Activated naive CD4-positive, alpha-beta T cell treated with anti-CD3 and anti-CD28 coated beads, Interleukin-2, amount 50 U/mL, for 24 hours (primary cell): ENCODE results near the gene FLAD1.
A peak's percentile ranks its signal among the peaks of the same experiment; 100 is the strongest.
"Not testable (repeated sequence)": the region's sequence is repeated elsewhere in the genome, so short reads cannot be mapped to it uniquely, and the experiment has no call there.

Experiments
- H3K27ac Mint-ChIP-seq: one replicate; pipeline ENCODE4 v1.8.0; 2021; ENCODE audit warnings: mild to moderate bottlenecking, mixed read lengths
- H3K27me3 Mint-ChIP-seq: one replicate; pipeline ENCODE4 v1.8.0; 2021; ENCODE audit warnings: mixed read lengths
- H3K36me3 Mint-ChIP-seq: one replicate; pipeline ENCODE4 v1.8.0; 2021; ENCODE audit warnings: mixed read lengths
- H3K4me1 Mint-ChIP-seq: one replicate; pipeline ENCODE4 v1.8.0; 2021; ENCODE audit warnings: mixed read lengths
- H3K4me3 Mint-ChIP-seq: one replicate; pipeline ENCODE4 v1.8.0; 2021; ENCODE audit warnings: mild to moderate bottlenecking, mixed read lengths
- H3K9me3 Mint-ChIP-seq: one replicate; pipeline ENCODE4 v1.8.0; 2021; ENCODE audit warnings: mixed read lengths

FLAD1 gene

DNA sequence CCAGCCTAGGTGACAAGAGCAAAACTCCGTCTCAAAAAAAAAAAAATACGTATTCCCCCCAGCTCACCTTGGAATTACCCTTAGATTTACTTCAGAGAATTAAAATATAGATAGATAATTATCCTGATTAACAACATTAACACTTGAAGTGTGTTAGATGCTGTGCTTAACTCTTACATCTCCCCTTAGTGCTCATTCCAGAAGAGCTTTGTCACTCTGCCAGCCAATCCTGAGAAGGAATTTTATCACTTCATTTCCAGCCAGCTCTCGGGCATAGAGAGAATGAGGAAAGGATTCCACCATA is 11.0 kb upstream of the FLAD1 start:
- Mint-ChIP-seq H3K27me3 (no peaks in the 10 kb centered on the region), H3K4me3 (no peak overlapping the region), H3K36me3 (peaks cover 2% of the 10 kb centered on the region), H3K4me1 (peaks cover 38% of the 10 kb centered on the region), H3K9me3 (no peaks in the 10 kb centered on the region), H3K27ac (peak overlapping the region; percentile 69)

DNA sequence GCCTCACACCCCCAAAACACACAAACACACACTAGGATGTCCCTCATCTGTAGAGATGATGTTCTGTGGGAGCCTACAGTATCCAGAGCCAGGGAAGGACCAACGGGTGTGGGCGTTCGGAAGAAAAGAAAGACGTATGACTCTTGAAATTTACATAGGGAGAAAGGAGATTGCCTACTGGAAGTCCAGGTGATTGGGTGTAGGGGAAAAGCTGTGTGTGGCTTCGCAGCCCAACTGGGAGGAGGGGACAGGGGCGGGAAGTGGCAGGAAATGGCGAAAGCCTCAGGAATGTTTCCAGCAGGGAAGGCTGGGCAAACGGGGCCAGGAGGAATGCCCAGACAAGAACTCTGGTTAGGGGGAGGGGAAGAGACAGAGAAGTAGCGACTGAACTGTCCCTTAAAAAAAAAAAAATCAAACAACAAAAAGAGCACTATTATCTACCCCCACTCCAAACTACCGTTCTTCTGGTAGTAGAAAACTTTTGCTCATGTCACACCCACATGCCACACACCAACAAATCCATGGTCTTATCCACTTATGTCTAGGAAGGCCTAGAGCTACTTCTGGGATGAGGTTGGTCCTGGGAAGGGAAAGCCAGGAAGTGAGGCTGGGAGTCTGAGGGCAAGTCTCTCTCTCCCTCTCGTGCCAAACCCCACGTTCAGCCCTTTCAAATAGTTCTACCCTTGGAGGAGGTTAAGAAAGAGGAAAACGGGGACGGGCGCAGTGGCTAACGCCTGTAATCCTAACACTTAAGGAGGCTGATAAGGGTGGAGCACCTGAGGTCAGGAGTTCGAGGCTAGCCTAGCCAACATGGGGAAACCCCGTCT is 10.4 kb upstream of the FLAD1 start:
- Mint-ChIP-seq H3K4me1 (peaks cover 38% of the 10 kb centered on the region), H3K27ac (peak overlapping the region; percentile 69), H3K9me3 (no peaks in the 10 kb centered on the region), H3K36me3 (peaks cover 2% of the 10 kb centered on the region), H3K4me3 (no peak overlapping the region), H3K27me3 (no peaks in the 10 kb centered on the region)

DNA sequence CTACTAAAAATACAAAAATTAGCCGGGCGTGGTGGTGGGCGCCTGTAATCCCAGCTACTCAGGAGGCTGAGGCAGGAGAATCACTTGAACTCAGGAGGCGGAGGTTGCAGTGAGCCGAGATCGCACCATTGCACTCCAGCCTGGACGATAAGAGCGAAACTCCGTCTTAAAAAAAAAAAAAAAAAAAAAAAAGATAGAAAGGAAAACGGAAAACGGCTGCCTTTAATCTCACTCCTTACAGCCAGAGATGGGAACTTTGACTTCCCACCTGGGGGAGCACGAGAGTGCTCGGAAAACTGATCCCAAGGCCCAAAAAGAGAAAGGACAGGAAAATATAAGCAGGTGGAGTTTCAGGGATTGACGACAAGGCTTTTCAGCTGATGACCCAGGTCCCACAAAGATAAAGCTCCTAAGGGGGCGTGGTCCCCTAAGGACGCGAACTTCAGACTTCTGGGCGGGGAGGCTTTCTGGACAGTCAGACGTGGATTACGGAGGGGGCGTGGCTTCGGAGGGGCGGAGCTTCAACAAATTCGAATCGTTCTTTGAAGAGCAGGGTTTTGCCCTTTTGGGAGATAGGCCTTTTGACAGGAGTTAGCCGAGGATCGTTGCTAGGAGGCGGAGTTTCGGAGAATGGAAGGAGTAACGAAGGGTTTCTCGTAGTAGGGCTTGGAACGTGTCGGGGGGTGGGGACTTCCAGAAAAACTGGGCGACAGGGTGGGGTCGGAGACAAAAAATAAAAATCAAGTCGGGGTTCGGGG is 9.6 kb upstream of the FLAD1 start:
- H3K36me3 Mint-ChIP-seq, result peaks cover 2% of the 10 kb centered on the region
- no peaks in the 10 kb centered on the region for H3K27me3 Mint-ChIP-seq
- no peaks in the 10 kb centered on the region for H3K9me3 Mint-ChIP-seq
- no peak overlapping the region for H3K4me3 Mint-ChIP-seq
- H3K27ac Mint-ChIP-seq, result no peak overlapping the region
- H3K4me1 Mint-ChIP-seq, result peaks cover 33% of the 10 kb centered on the region

DNA sequence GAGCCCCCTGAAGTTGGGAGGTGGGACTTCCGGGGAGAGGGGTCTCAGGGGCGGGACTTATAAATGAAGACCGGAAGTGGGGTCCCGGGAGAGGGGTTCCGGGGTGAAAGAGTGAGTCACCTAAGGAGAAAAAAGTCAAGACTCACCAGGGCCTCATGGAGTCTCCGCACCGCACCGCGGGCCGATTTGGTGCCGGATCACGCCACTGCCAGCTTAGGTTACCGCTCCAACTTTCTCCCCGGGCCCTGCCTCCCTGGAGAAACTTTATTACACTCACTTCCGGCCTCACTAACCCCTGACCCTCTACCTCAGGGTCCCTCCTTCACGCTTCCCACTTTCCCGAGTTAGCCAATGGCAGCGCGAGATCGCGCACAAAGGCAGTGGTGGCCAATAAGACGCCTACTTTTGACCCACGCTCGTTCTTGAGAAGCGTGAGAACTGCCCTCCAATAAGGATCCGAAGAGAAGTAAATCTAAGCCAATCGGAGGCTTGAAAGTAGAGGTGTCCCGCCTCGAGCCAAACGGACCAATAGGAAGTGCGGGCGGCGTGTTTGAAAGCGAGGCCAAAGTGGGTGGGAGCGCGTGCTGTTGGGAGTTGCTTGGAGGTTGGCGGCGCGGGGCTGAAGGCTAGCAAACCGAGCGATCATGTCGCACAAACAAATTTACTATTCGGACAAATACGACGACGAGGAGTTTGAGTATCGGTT is 8.9 kb upstream of the FLAD1 start, which contains the start of gene CKS1B:
Gene CKS1B (plus strand): TSS at position 580 of the 706 bp plus-strand sequence. CDS start 65 bp downstream, at position 645.
- Mint-ChIP-seq H3K36me3 (peaks cover 2% of the 10 kb centered on the region), H3K9me3 (no peaks in the 10 kb centered on the region), H3K27me3 (no peaks in the 10 kb centered on the region), H3K4me1 (peaks cover 29% of the 10 kb centered on the region), H3K27ac (no peak within 1 kb of the TSS), H3K4me3 (no peak within 1 kb of the TSS)

DNA sequence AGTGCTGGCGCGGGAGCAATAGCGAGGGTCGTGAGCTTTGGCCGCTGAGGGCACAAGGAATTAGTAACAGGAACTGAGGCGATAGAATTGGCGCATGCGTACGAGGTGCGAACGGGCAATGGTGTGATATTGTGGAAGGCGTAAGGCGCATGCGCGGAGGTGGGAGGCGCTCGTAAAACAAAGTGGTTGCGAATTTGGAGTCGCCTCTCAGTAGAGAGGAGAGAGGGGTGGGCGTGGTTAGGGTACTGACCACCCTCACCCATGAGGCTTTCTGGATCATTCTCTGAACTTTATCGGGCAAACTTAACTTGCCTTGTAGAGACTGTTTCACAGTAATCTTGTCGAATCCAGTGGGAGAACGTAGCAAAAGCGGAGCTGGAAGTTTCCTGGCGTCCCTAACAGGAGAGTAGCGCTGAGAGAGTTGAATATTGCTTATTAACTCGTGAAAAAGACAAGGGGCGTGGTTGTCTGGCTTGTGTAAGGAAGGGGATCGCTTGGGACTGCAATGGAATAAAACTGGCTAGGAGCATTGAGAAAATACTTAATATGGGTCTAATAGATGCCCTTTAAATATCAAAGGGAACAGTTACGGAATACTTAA is 8.2 kb upstream of the FLAD1 start:
- Mint-ChIP-seq H3K9me3 (no peaks in the 10 kb centered on the region), H3K4me3 (no peak overlapping the region), H3K27ac (no peak overlapping the region), H3K36me3 (peaks cover 2% of the 10 kb centered on the region), H3K4me1 (peaks cover 23% of the 10 kb centered on the region), H3K27me3 (no peaks in the 10 kb centered on the region)

DNA sequence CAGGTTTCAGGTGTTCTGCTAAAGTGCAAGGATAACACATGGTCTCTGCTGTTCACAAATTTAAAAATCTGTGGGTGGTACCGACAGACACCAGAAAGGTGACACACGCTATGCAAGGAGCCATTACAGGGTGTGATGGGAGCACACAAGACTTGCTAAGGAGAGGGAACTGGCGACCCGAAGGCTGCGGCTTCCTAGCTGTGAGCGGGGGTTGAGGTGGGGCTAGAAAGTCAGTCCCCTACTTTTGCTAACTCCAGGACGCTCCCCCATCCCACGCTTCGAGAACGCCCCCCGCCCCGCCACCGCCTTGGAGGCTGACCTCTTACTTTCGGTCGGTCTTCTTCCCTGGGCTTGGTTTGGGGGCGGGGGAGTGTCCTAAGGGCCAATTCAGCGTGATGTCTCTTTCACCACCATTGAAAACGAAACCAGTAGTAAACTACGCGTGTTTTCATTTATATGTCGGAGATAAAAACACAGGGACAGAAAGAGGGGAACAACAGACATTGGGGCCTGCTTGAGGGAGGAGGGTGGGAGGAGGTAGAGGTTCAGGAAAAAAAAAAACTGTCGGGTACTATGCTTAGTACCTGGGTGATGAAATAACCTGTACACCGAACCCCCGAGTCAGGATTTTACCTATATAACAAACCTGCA is 7.6 kb upstream of the FLAD1 start:
- no peak overlapping the region for H3K4me3 Mint-ChIP-seq
- no peak overlapping the region for H3K27ac Mint-ChIP-seq
- H3K36me3 Mint-ChIP-seq, result peaks cover 2% of the 10 kb centered on the region
- no peaks in the 10 kb centered on the region for H3K27me3 Mint-ChIP-seq
- H3K9me3 Mint-ChIP-seq, result no peaks in the 10 kb centered on the region
- H3K4me1 Mint-ChIP-seq, result peaks cover 23% of the 10 kb centered on the region

DNA sequence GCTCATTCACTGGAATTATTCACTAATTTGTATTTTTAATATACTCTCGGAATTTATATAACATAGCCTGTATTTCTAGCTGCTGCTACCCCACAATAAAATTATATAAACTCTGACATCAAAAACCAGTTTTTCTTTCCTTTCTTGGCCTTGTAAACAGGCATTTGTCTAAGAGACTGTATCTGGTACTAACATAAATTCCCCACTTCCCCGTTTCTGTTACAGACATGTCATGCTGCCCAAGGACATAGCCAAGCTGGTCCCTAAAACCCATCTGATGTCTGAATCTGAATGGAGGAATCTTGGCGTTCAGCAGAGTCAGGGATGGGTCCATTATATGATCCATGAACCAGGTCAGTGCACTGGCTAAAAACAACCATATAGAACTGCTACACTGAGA is 5.4 kb upstream of the FLAD1 start:
- H3K27me3 Mint-ChIP-seq, H3K4me1 Mint-ChIP-seq, H3K9me3 Mint-ChIP-seq, H3K36me3 Mint-ChIP-seq, H3K4me3 Mint-ChIP-seq: not testable (repeated sequence)
- peak overlapping the region; percentile 26 for H3K27ac Mint-ChIP-seq

DNA sequence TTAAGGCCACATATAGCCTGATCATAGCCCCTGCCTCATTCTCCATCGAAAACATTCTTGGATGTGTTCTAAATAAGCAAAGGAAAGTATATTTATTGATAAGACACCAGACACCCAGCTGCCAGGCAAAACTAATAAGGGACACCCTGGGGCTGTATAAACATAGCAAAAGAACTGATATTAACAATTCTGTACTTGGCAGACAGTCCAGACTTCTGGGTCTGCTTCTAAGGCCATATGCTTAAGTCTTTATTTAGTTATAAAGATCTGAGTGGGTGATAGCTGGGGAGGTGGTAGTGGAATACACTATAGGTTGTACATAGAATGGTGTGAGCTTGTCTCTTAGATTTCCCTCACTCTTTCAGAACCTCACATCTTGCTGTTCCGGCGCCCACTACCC is 4.8 kb upstream of the FLAD1 start:
- H3K4me3 Mint-ChIP-seq, result no peak overlapping the region
- peaks cover 2% of the 10 kb centered on the region for H3K36me3 Mint-ChIP-seq
- no peaks in the 10 kb centered on the region for H3K4me1 Mint-ChIP-seq
- H3K9me3 Mint-ChIP-seq, result no peaks in the 10 kb centered on the region
- H3K27ac Mint-ChIP-seq, result no peak overlapping the region
- H3K27me3 Mint-ChIP-seq, result no peaks in the 10 kb centered on the region

DNA sequence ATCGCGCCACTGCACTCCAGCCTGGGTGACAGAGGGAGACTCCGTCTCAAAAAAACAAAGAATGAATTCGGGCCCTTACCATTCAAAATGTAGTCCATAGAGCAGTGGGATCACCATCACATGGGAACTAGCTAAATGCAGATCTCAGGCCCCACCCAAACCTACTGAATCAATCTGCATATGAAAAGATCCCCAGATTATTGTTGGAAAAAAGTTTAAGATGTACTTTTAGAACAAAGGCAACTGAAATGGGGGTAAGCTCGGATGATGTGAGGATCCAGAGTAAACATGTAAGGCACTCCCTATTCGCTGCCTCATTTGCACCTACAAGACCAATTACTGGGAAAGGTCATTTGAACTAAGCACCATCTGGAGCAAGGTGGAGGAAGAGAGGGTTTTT is 803 bp upstream of the FLAD1 start:
- no peak overlapping the region for H3K4me3 Mint-ChIP-seq
- no peaks in the 10 kb centered on the region for H3K9me3 Mint-ChIP-seq
- H3K27ac Mint-ChIP-seq, result peak overlapping the region; percentile 41
- no peaks in the 10 kb centered on the region for H3K27me3 Mint-ChIP-seq
- peaks cover 12% of the 10 kb centered on the region for H3K4me1 Mint-ChIP-seq
- H3K36me3 Mint-ChIP-seq, result peaks cover 2% of the 10 kb centered on the region

DNA sequence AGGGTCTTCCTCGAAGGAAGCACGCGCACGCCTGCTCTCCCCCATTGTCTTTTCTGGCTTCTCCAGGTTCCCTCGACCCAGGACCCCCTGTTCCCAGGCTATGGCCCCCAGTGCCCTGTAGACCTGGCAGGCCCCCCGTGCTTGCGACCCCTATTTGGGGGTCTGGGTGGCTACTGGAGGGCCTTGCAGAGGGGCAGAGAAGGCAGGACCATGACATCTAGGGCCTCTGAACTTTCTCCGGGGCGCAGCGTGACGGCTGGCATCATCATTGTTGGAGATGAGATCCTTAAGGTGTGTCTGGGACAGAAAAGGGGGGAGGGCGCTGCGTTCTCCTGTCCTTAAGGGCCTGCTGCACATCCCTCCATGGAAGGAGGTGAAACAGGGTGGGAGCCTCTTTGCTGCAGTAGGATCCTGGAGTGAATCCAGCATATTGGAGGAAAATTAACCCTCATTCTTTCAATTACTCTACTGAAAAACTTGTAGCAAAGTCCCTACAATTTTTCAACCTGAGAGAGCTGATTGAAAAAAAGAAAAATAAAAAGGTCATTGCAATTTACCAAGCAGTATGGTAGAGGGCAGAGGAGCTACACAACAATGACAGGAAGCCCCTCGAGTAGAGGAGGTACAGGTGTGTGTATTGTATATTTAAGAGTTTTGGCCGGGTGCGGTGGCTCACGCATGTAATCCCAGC is 777 bp downstream of the FLAD1 start:
- Mint-ChIP-seq H3K36me3 (peaks cover 3% of the 10 kb centered on the region), H3K27ac (no peak overlapping the region), H3K4me1 (peaks cover 22% of the 10 kb centered on the region), H3K27me3 (no peaks in the 10 kb centered on the region), H3K4me3 (no peak overlapping the region), H3K9me3 (no peaks in the 10 kb centered on the region)

DNA sequence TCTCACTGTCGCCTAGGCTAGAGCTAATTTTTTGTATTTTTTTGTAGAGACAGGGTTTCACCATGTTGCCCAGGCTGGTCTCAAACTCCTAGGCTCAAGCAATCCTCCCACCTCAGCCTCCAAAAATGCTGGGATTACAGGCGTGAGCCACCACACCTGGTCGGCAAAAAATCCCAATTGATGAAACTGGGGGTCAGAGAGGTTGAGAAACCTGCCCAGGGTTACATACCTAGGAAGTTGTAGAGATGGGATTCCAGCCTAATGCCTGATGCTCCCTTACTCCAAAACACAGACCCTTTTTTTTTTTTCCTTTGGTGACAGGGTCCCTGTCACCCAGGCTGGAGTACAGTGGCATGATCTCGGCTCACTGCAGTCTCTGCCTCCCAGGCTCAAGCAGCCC is 3.6 kb downstream of the FLAD1 start:
- H3K36me3 Mint-ChIP-seq, H3K27ac Mint-ChIP-seq, H3K4me3 Mint-ChIP-seq, H3K27me3 Mint-ChIP-seq, H3K9me3 Mint-ChIP-seq: not testable (repeated sequence)
- H3K4me1 Mint-ChIP-seq, result peaks cover 32% of the 10 kb centered on the region

DNA sequence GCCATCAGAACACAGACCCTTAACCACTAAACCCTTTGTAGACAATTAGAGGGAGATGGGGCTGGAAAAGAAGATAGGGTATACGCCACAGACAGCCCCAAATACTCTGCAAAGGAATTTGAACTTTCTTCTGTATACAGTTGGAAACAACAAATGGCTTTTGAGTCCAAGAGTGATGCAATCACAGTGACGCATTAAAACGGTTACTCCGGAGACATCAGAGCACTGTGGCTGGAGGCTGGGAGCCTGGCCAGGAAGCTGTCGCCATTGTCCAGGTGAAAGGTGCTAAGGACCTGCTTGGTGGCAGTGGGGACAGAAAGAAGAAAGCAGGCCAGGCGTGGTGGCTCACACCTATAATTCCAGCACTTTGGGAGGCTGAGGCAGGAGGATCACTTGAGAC is 4.2 kb downstream of the FLAD1 start:
- H3K9me3 Mint-ChIP-seq, result no peaks in the 10 kb centered on the region
- H3K4me3 Mint-ChIP-seq, result no peak overlapping the region
- H3K36me3 Mint-ChIP-seq, result peaks cover 7% of the 10 kb centered on the region
- H3K27ac Mint-ChIP-seq, result no peak overlapping the region
- H3K4me1 Mint-ChIP-seq, result peaks cover 33% of the 10 kb centered on the region
- no peaks in the 10 kb centered on the region for H3K27me3 Mint-ChIP-seq

DNA sequence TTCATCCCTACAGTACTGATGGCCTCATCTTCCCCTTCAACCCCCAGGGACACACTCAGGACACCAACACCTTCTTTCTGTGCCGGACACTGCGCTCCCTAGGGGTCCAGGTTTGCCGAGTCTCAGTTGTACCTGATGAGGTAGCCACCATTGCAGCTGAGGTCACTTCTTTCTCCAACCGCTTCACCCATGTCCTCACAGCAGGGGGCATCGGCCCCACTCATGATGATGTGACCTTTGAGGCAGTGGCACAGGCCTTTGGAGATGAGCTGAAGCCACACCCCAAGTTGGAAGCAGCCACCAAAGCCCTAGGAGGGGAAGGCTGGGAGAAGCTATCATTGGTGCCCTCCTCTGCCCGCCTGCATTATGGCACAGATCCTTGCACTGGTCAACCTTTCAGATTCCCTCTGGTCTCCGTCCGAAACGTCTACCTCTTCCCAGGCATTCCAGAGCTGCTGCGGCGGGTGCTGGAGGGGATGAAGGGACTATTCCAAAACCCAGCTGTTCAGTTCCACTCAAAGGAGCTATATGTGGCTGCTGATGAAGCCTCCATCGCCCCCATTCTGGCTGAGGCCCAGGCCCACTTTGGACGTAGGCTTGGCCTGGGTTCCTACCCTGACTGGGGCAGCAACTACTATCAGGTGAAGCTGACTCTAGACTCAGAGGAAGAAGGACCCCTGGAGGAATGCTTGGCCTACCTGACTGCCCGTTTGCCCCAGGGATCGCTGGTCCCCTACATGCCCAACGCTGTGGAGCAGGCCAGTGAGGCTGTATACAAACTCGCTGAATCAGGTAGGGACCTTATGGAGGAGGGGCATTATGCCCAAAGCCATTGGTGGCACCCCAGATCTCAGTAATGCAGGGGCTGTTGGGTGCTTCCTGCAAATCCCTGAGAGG is 5.2 kb downstream of the FLAD1 start:
- no peaks in the 10 kb centered on the region for H3K9me3 Mint-ChIP-seq
- H3K27ac Mint-ChIP-seq, result peak overlapping the region; percentile 12
- H3K36me3 Mint-ChIP-seq, result peaks cover 7% of the 10 kb centered on the region
- H3K4me1 Mint-ChIP-seq, result peaks cover 36% of the 10 kb centered on the region
- no peak overlapping the region for H3K4me3 Mint-ChIP-seq
- H3K27me3 Mint-ChIP-seq, result no peaks in the 10 kb centered on the region

DNA sequence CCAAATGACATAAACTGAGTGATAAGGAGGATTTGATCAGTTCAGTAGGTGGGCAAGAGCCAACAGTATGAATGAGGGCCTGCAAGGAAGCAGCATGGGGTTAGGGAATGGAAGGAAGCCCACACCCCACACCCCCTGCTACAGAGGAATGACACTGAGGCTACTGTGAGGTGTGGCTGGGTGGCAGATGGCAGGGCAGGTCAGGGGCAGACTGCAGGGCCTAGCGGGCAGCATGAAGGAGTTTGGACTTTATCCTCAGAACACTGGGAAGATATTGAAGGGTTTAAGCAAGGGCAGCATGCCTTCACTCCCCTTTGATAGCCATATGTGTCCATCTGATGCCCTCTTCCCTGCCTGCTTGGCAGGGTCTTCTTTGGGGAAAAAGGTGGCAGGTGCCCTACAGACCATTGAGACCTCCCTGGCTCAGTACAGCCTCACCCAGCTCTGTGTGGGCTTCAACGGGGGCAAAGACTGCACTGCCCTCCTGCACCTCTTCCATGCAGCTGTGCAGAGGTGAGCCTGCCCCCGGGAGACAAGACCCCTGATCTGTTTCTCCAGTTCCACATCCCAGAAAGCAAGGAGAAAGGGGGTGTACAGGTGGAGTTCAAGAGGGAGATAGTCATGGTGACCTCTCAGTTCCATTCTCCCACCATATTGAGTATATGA is 6.2 kb downstream of the FLAD1 start:
- Mint-ChIP-seq H3K36me3 (peaks cover 7% of the 10 kb centered on the region), H3K4me3 (no peak overlapping the region), H3K4me1 (peaks cover 32% of the 10 kb centered on the region), H3K27me3 (no peaks in the 10 kb centered on the region), H3K9me3 (no peaks in the 10 kb centered on the region), H3K27ac (no peak overlapping the region)
